Measurements from ENCODE around the gene UBE2E3.
"Not testable (repeated sequence)": the region's sequence is repeated elsewhere in the genome, so short reads cannot be mapped to it uniquely, and the experiment has no call there.

The UBE2E3 gene

GRCh38 chr2:181037922-181038321, 57.5 kb downstream of the UBE2E3 start:
- H3K4me1 ChIP-seq (ENCODE audit: insufficient read depth, low read length), result no peaks in the 10 kb centered on the region
- H3K36me3 ChIP-seq (ENCODE audit: insufficient read depth, low read depth, low read length), result no peaks in the 10 kb centered on the region
- no peaks in the 10 kb centered on the region for H3K9me3 ChIP-seq (ENCODE audit: insufficient read depth, low read depth, low read length)
- H3K27me3 ChIP-seq (ENCODE audit: insufficient read depth, low read length), result no peaks in the 10 kb centered on the region
- H3K9ac ChIP-seq (ENCODE audit: low read depth, low read length), result no peak overlapping the region
- no peak overlapping the region for H3K4me3 ChIP-seq (ENCODE audit: low read length)
- H3K27ac ChIP-seq (ENCODE audit: low read length), result no peak overlapping the region

- Histone ChIP-seq H3K4me1 (ENCODE audit: insufficient read depth, low read length) (no peaks in the 10 kb centered on the region), H3K9ac (ENCODE audit: low read depth, low read length) (no peak overlapping the region), H3K4me3 (ENCODE audit: low read length) (no peak overlapping the region), H3K36me3 (ENCODE audit: insufficient read depth, low read depth, low read length) (no peaks in the 10 kb centered on the region), H3K9me3 (ENCODE audit: insufficient read depth, low read depth, low read length) (no peaks in the 10 kb centered on the region), H3K27ac (ENCODE audit: low read length) (no peak overlapping the region), H3K27me3 (ENCODE audit: insufficient read depth, low read length) (no peaks in the 10 kb centered on the region)
Measured at GRCh38 chr2:181038796-181039195, 58.4 kb downstream of the UBE2E3 start.

GRCh38 chr2:181040839-181041238, 60.4 kb downstream of the UBE2E3 start:
- not testable (repeated sequence) for H3K9ac ChIP-seq (ENCODE audit: low read depth, low read length); H3K4me3 ChIP-seq (ENCODE audit: low read length); H3K4me1 ChIP-seq (ENCODE audit: insufficient read depth, low read length)

GRCh38 chr2:181041661-181042060, 61.3 kb downstream of the UBE2E3 start:
- H3K27ac ChIP-seq (ENCODE audit: low read length), result no peak overlapping the region
- H3K9me3 ChIP-seq (ENCODE audit: insufficient read depth, low read depth, low read length), result no peaks in the 10 kb centered on the region
- no peak overlapping the region for H3K4me3 ChIP-seq (ENCODE audit: low read length)
- H3K9ac ChIP-seq (ENCODE audit: low read depth, low read length), result no peak overlapping the region
- no peaks in the 10 kb centered on the region for H3K27me3 ChIP-seq (ENCODE audit: insufficient read depth, low read length)
- H3K36me3 ChIP-seq (ENCODE audit: insufficient read depth, low read depth, low read length), result no peaks in the 10 kb centered on the region
- H3K4me1 ChIP-seq (ENCODE audit: insufficient read depth, low read length), result no peaks in the 10 kb centered on the region

More at GRCh38 chr2:181040839-181041238, 60.4 kb downstream of the UBE2E3 start:
- not testable (repeated sequence) for H3K27ac ChIP-seq (ENCODE audit: low read length); H3K36me3 ChIP-seq (ENCODE audit: insufficient read depth, low read depth, low read length); H3K27me3 ChIP-seq (ENCODE audit: insufficient read depth, low read length); H3K9me3 ChIP-seq (ENCODE audit: insufficient read depth, low read depth, low read length)

GRCh38 chr2:181042706-181043105, 62.3 kb downstream of the UBE2E3 start:
- Histone ChIP-seq H3K9ac (ENCODE audit: low read depth, low read length) (no peak overlapping the region), H3K4me1 (ENCODE audit: insufficient read depth, low read length) (no peaks in the 10 kb centered on the region), H3K36me3 (ENCODE audit: insufficient read depth, low read depth, low read length) (no peaks in the 10 kb centered on the region), H3K9me3 (ENCODE audit: insufficient read depth, low read depth, low read length) (no peaks in the 10 kb centered on the region), H3K27ac (ENCODE audit: low read length) (no peak overlapping the region), H3K27me3 (ENCODE audit: insufficient read depth, low read length) (no peaks in the 10 kb centered on the region), H3K4me3 (ENCODE audit: low read length) (no peak overlapping the region)

GRCh38 chr2:181046833-181047232, 66.4 kb downstream of the UBE2E3 start:
- Histone ChIP-seq H3K4me3 (ENCODE audit: low read length) (no peak overlapping the region), H3K27ac (ENCODE audit: low read length) (no peak overlapping the region), H3K9me3 (ENCODE audit: insufficient read depth, low read depth, low read length) (no peaks in the 10 kb centered on the region), H3K9ac (ENCODE audit: low read depth, low read length) (no peak overlapping the region), H3K27me3 (ENCODE audit: insufficient read depth, low read length) (no peaks in the 10 kb centered on the region), H3K4me1 (ENCODE audit: insufficient read depth, low read length) (no peaks in the 10 kb centered on the region), H3K36me3 (ENCODE audit: insufficient read depth, low read depth, low read length) (no peaks in the 10 kb centered on the region)

GRCh38 chr2:181047829-181048228, 67.4 kb downstream of the UBE2E3 start:
- Histone ChIP-seq H3K27me3 (ENCODE audit: insufficient read depth, low read length) (no peaks in the 10 kb centered on the region), H3K36me3 (ENCODE audit: insufficient read depth, low read depth, low read length) (no peaks in the 10 kb centered on the region), H3K4me1 (ENCODE audit: insufficient read depth, low read length) (0 out of 2 replicates have a peak, but pooled peaks cover 5% of the 10 kb centered on the region), H3K27ac (ENCODE audit: low read length) (no peak overlapping the region), H3K4me3 (ENCODE audit: low read length) (no peak overlapping the region), H3K9me3 (ENCODE audit: insufficient read depth, low read depth, low read length) (no peaks in the 10 kb centered on the region), H3K9ac (ENCODE audit: low read depth, low read length) (no peak overlapping the region)

- no peak overlapping the region for H3K4me3 ChIP-seq (ENCODE audit: low read length)
- no peaks in the 10 kb centered on the region for H3K36me3 ChIP-seq (ENCODE audit: insufficient read depth, low read depth, low read length)
- no peaks in the 10 kb centered on the region for H3K9me3 ChIP-seq (ENCODE audit: insufficient read depth, low read depth, low read length)
- H3K27ac ChIP-seq (ENCODE audit: low read length), result no peak overlapping the region
- H3K9ac ChIP-seq (ENCODE audit: low read depth, low read length), result no peak overlapping the region
- H3K27me3 ChIP-seq (ENCODE audit: insufficient read depth, low read length), result no peaks in the 10 kb centered on the region
- peaks cover 14% of the 10 kb centered on the region; the same call in 1 of the 2 replicates for H3K4me1 ChIP-seq (ENCODE audit: insufficient read depth, low read length)
Measured at GRCh38 chr2:181051861-181052522, 71.6 kb downstream of the UBE2E3 start.

GRCh38 chr2:181052523-181052891, 72.1 kb downstream of the UBE2E3 start:
- Histone ChIP-seq H3K27me3 (ENCODE audit: insufficient read depth, low read length) (no peaks in the 10 kb centered on the region), H3K4me3 (ENCODE audit: low read length) (no peak overlapping the region), H3K36me3 (ENCODE audit: insufficient read depth, low read depth, low read length) (no peaks in the 10 kb centered on the region), H3K9me3 (ENCODE audit: insufficient read depth, low read depth, low read length) (no peaks in the 10 kb centered on the region), H3K9ac (ENCODE audit: low read depth, low read length) (no peak overlapping the region), H3K4me1 (ENCODE audit: insufficient read depth, low read length) (peaks cover 14% of the 10 kb centered on the region; the same call in 1 of the 2 replicates), H3K27ac (ENCODE audit: low read length) (no peak overlapping the region)

GRCh38 chr2:181054256-181054655, 73.9 kb downstream of the UBE2E3 start:
- Histone ChIP-seq H3K27ac (ENCODE audit: low read length) (no peak overlapping the region), H3K4me1 (ENCODE audit: insufficient read depth, low read length) (peaks cover 18% of the 10 kb centered on the region; the same call in 1 of the 2 replicates), H3K36me3 (ENCODE audit: insufficient read depth, low read depth, low read length) (no peaks in the 10 kb centered on the region), H3K9me3 (ENCODE audit: insufficient read depth, low read depth, low read length) (no peaks in the 10 kb centered on the region), H3K4me3 (ENCODE audit: low read length) (no peak overlapping the region), H3K9ac (ENCODE audit: low read depth, low read length) (no peak overlapping the region), H3K27me3 (ENCODE audit: insufficient read depth, low read length) (no peaks in the 10 kb centered on the region)

- Histone ChIP-seq H3K4me3 (ENCODE audit: low read length) (no peak overlapping the region), H3K27ac (ENCODE audit: low read length) (no peak overlapping the region), H3K9me3 (ENCODE audit: insufficient read depth, low read depth, low read length) (no peaks in the 10 kb centered on the region), H3K9ac (ENCODE audit: low read depth, low read length) (no peak overlapping the region), H3K27me3 (ENCODE audit: insufficient read depth, low read length) (no peaks in the 10 kb centered on the region), H3K4me1 (ENCODE audit: insufficient read depth, low read length) (peaks cover 22% of the 10 kb centered on the region; the same call in 1 of the 2 replicates), H3K36me3 (ENCODE audit: insufficient read depth, low read depth, low read length) (no peaks in the 10 kb centered on the region)
Measured at GRCh38 chr2:181054843-181055242, 74.4 kb downstream of the UBE2E3 start.

- H3K9ac ChIP-seq (ENCODE audit: low read depth, low read length), result no peak overlapping the region
- H3K36me3 ChIP-seq (ENCODE audit: insufficient read depth, low read depth, low read length), result peaks cover 13% of the 10 kb centered on the region; the same call in 1 of the 2 replicates
- no peak overlapping the region for H3K27ac ChIP-seq (ENCODE audit: low read length)
- no peak overlapping the region for H3K4me3 ChIP-seq (ENCODE audit: low read length)
- H3K27me3 ChIP-seq (ENCODE audit: insufficient read depth, low read length), result no peaks in the 10 kb centered on the region
- H3K4me1 ChIP-seq (ENCODE audit: insufficient read depth, low read length), result peaks cover 17% of the 10 kb centered on the region; the same call in 1 of the 2 replicates
- no peaks in the 10 kb centered on the region for H3K9me3 ChIP-seq (ENCODE audit: insufficient read depth, low read depth, low read length)
Measured at GRCh38 chr2:181058378-181059269, 78.2 kb downstream of the UBE2E3 start.

All from iPS-20b (cell line).